Naive thymus-derived CD4-positive, alpha-beta T cell (primary cell): ENCODE results near the gene TSKS. TPM values are rescaled to one million over a fixed set of nuclear protein-coding genes. Genes with fewer than 3 reads are reported as not detected.
"Not testable (repeated sequence)": the region's sequence is repeated elsewhere in the genome, so short reads cannot be mapped to it uniquely, and the experiment has no call there.

Source experiments
- ATAC-seq: fragments of 150-1000 bp; cut with Tn5 transposase; 2 replicates; pipeline ENCODE4 v1.10.0; 2021; ENCODE audit warnings: mild to moderate bottlenecking, moderate library complexity
- CTCF ChIA-PET: fragments of 350-600 bp; sonication (Branson Sonifier 250); formaldehyde crosslinking; loops from one replicate; lab custom pipeline; 2021; ENCODE audit warnings: antibody characterized with exemption; lab: Charles Lee
- POLR2A ChIA-PET: fragments of 350-600 bp; sonication (Branson Sonifier 250); formaldehyde crosslinking; loops from one replicate; lab custom pipeline; 2021; ENCODE audit warnings: antibody characterized with exemption, inconsistent platforms; lab: Charles Lee
- DNase-seq, 9 donors: peaks; one replicate each; pipeline versions ENCODE4 v3.0.0 to v3.0.0-alpha.2; 2020 to 2022; ENCODE audit warnings: mixed read lengths in 1 of 9
- H3K27ac ChIP-seq: one replicate; pipeline ENCODE4 v1.7.0; 2013; ENCODE audit warnings: mild to moderate bottlenecking, low read depth, low read length, moderate library complexity
- H3K27me3 ChIP-seq, 2 donors: one replicate each; pipeline ENCODE4 v1.7.0; 2013; ENCODE audit warnings: low read length in 2 of 2, mild to moderate bottlenecking in 2 of 2, moderate library complexity in 2 of 2; ENCODE audit not compliant: control insufficient read depth in 2 of 2, insufficient read depth in 2 of 2
- H3K36me3 ChIP-seq, 3 experiments: 1 replicate in 2 of 3; 2 replicates in 1 of 3; pipeline ENCODE4 v1.7.0; 2013; ENCODE audit warnings: low read length in 3 of 3, mild to moderate bottlenecking in 3 of 3, moderate library complexity in 1 of 3; ENCODE audit not compliant: insufficient read depth in 3 of 3, control insufficient read depth in 2 of 3
- H3K4me1 ChIP-seq, 2 donors: one replicate each; pipeline ENCODE4 v1.7.0; 2013; ENCODE audit warnings: low read length in 2 of 2, mild to moderate bottlenecking in 2 of 2, moderate library complexity in 1 of 2; ENCODE audit not compliant: control insufficient read depth in 2 of 2, insufficient read depth in 2 of 2
- H3K4me3 ChIP-seq: 2 replicates; pipeline ENCODE4 v1.7.0; 2013; ENCODE audit warnings: mild to moderate bottlenecking, low read length
- H3K9me3 ChIP-seq, 3 experiments: 1 replicate in 2 of 3; 2 replicates in 1 of 3; pipeline ENCODE4 v1.7.0; 2013; ENCODE audit warnings: low read length in 3 of 3; ENCODE audit not compliant: control insufficient read depth in 2 of 3
- H3K27ac Mint-ChIP-seq, 9 donors: one replicate each; pipeline ENCODE4 v1.8.0; 2020 to 2022; ENCODE audit warnings: mixed read lengths in 9 of 9, mild to moderate bottlenecking in 8 of 9, moderate library complexity in 5 of 9, inconsistent platforms in 2 of 9
- H3K27me3 Mint-ChIP-seq, 5 donors: one replicate each; pipeline ENCODE4 v1.8.0; 2021 to 2022; ENCODE audit warnings: mixed read lengths in 5 of 5, mild to moderate bottlenecking in 1 of 5
- H3K36me3 Mint-ChIP-seq, 5 donors: one replicate each; pipeline ENCODE4 v1.8.0; 2020 to 2022; ENCODE audit warnings: mixed read lengths in 5 of 5, mild to moderate bottlenecking in 3 of 5, inconsistent platforms in 1 of 5
- H3K4me1 Mint-ChIP-seq, 7 donors: one replicate each; pipeline ENCODE4 v1.8.0; 2020 to 2022; ENCODE audit warnings: mixed read lengths in 7 of 7, mild to moderate bottlenecking in 3 of 7, inconsistent platforms in 1 of 7
- H3K4me3 Mint-ChIP-seq, 10 donors: one replicate each; pipeline ENCODE4 v1.8.0; 2020 to 2022; ENCODE audit warnings: mild to moderate bottlenecking in 10 of 10, mixed read lengths in 10 of 10, moderate library complexity in 6 of 10, inconsistent platforms in 2 of 10
- H3K9me3 Mint-ChIP-seq, 11 donors: one replicate each; pipeline ENCODE4 v1.8.0; 2020 to 2022; ENCODE audit warnings: mixed read lengths in 11 of 11, mild to moderate bottlenecking in 4 of 11, inconsistent platforms in 1 of 11, moderate library complexity in 1 of 11
- intact Hi-C, 2 donors: fragments of 100-400 bp; cut with micrococcal nuclease; formaldehyde crosslinking; loops; one replicate each; pipeline ENCODE4 v1.15.1; 2023
- polyA plus RNA-seq, 2 donors: library from polyadenylated mRNA; unstranded; fragments of 300-500 nt; fragmentation: Illumina TruSeq; gene quantifications; one replicate each; pipeline ENCODE4 v1.2.3, GENCODE V29; 2021
- total RNA-seq, 6 experiments: library from RNA in 5 of 6; stranded (reverse) in 5 of 6; gene quantifications; 1 replicate in 5 of 6; 2 replicates in 1 of 6; pipeline ENCODE4 v1.2.3 and lab custom pipeline; 2021 to 2026

The TSKS gene
- total and polyA plus RNA-seq, 7 experiments from 2014 or later: 0.51 to 3.6 (median 1.5) TPM

GRCh38 chr19:49739933-49740332 is 23.2 kb downstream of the TSKS start:
- POLR2A ChIA-PET: no interaction called here

GRCh38 chr19:49739098-49739497 is 24.0 kb downstream of the TSKS start:
- intact Hi-C loops: no loop called here

More at GRCh38 chr19:49739933-49740332, 23.2 kb downstream of the TSKS start:
- DNase-seq (no peak), ATAC-seq (no peak)
- H3K4me1 Mint-ChIP-seq: peaks cover 3 to 10% (median 5%) of the 10 kb centered on the region in 7 donors
- no peaks in the 10 kb centered on the region for H3K9me3 Mint-ChIP-seq
- Histone ChIP-seq H3K9me3 (no peaks in the 10 kb centered on the region), H3K27me3 (no peaks in the 10 kb centered on the region), H3K4me1 (no peaks in the 10 kb centered on the region), H3K4me3 (no peak overlapping the region), H3K27ac (no peak overlapping the region), H3K36me3 (no peaks in the 10 kb centered on the region)
- H3K27me3 Mint-ChIP-seq: no peaks in the 10 kb centered on the region
- CTCF ChIA-PET: interaction anchor here (0.5 kb wide), 1 partner anchor 344 kb away, joined by 4 read pairs; no protein-coding TSS in a partner anchor
- H3K36me3 Mint-ChIP-seq: peaks cover 0 to 3% (median 0%) of the 10 kb centered on the region in 5 donors
- intact Hi-C loops: no loop called here
- H3K27ac Mint-ChIP-seq: no peak overlapping the region
- H3K4me3 Mint-ChIP-seq: no peak overlapping the region

GRCh38 chr19:49738268-49738667 is 24.8 kb downstream of the TSKS start:
- Histone ChIP-seq H3K9me3 (no peaks in the 10 kb centered on the region), H3K36me3 (no peaks in the 10 kb centered on the region), H3K4me3 (no peak overlapping the region), H3K4me1 (no peaks in the 10 kb centered on the region), H3K27me3 (no peaks in the 10 kb centered on the region), H3K27ac (no peak overlapping the region)
- no peak overlapping the region for H3K4me3 Mint-ChIP-seq
- DNase-seq: no peak
- H3K4me1 Mint-ChIP-seq: peaks cover 3 to 10% (median 5%) of the 10 kb centered on the region in 7 donors
- POLR2A ChIA-PET: no interaction called here
- ATAC-seq: no peak
- H3K9me3 Mint-ChIP-seq: no peaks in the 10 kb centered on the region
- CTCF ChIA-PET: interaction anchor here (0.7 kb wide), 1 partner anchor 107 kb away, joined by 3 read pairs; no protein-coding TSS in a partner anchor
- no peak overlapping the region for H3K27ac Mint-ChIP-seq
- H3K27me3 Mint-ChIP-seq: no peaks in the 10 kb centered on the region
- peaks cover 0 to 3% (median 0%) of the 10 kb centered on the region in 5 donors for H3K36me3 Mint-ChIP-seq
- intact Hi-C loops: no loop called here

More at GRCh38 chr19:49739098-49739497, 24.0 kb downstream of the TSKS start:
- no peaks in the 10 kb centered on the region for H3K4me1 ChIP-seq
- ChIA-PET CTCF (interaction anchor here (0.7 kb wide), 1 partner anchor 106 kb away, joined by 3 read pairs; no protein-coding TSS in a partner anchor), POLR2A (no interaction called here)
- no peak overlapping the region for H3K27ac ChIP-seq
- ATAC-seq (no peak), DNase-seq (no peak)
- peaks cover 0 to 3% (median 0%) of the 10 kb centered on the region in 5 donors for H3K36me3 Mint-ChIP-seq
- peaks cover 3 to 10% (median 5%) of the 10 kb centered on the region in 7 donors for H3K4me1 Mint-ChIP-seq
- no peaks in the 10 kb centered on the region for H3K36me3 ChIP-seq
- peak overlapping the region in 1 of 9 donors; percentile 59 for H3K27ac Mint-ChIP-seq
- H3K27me3 Mint-ChIP-seq: no peaks in the 10 kb centered on the region
- no peaks in the 10 kb centered on the region for H3K9me3 Mint-ChIP-seq
- H3K27me3 ChIP-seq: no peaks in the 10 kb centered on the region
- no peak overlapping the region for H3K4me3 ChIP-seq
- H3K9me3 ChIP-seq: no peaks in the 10 kb centered on the region
- H3K4me3 Mint-ChIP-seq: no peak overlapping the region

- no peak overlapping the region for H3K27ac Mint-ChIP-seq
- H3K4me3 Mint-ChIP-seq: no peak overlapping the region
Observed at GRCh38 chr19:49730166-49730565, 32.9 kb downstream of the TSKS start.

GRCh38 chr19:49727217-49728030 is 35.7 kb downstream of the TSKS start:
- Mint-ChIP-seq H3K27ac (no peak overlapping the region), H3K36me3 (peaks cover 0 to 40% (median 22%) of the 10 kb centered on the region in 5 donors), H3K9me3 (peaks cover 0 to 1% (median 0%) of the 10 kb centered on the region in 11 donors), H3K4me3 (no peak overlapping the region), H3K27me3 (no peaks in the 10 kb centered on the region), H3K4me1 (peaks cover 0 to 4% (median 0%) of the 10 kb centered on the region in 7 donors)
- DNase-seq (no peak), ATAC-seq (no peak)
- Histone ChIP-seq H3K27ac (no peak overlapping the region), H3K36me3 (no peaks in the 10 kb centered on the region), H3K4me1 (no peaks in the 10 kb centered on the region), H3K4me3 (no peak overlapping the region), H3K27me3 (no peaks in the 10 kb centered on the region), H3K9me3 (no peaks in the 10 kb centered on the region)
- ChIA-PET CTCF (no interaction called here), POLR2A (no interaction called here)
- intact Hi-C loops: no loop called here

More at GRCh38 chr19:49730166-49730565, 32.9 kb downstream of the TSKS start:
- Histone ChIP-seq H3K27ac (no peak overlapping the region), H3K9me3 (no peaks in the 10 kb centered on the region), H3K4me1 (no peaks in the 10 kb centered on the region), H3K4me3 (no peak overlapping the region), H3K36me3 (no peaks in the 10 kb centered on the region), H3K27me3 (no peaks in the 10 kb centered on the region)
- ATAC-seq (no peak), DNase-seq (no peak)
- Mint-ChIP-seq H3K36me3 (peaks cover 0 to 24% (median 18%) of the 10 kb centered on the region in 5 donors), H3K27me3 (no peaks in the 10 kb centered on the region), H3K4me1 (peaks cover 0 to 3% (median 0%) of the 10 kb centered on the region in 7 donors), H3K9me3 (peaks cover 0 to 1% (median 0%) of the 10 kb centered on the region in 11 donors)
- ChIA-PET CTCF (interaction anchor here (0.7 to 1.0 kb wide), 2 partner anchors 13 to 14 kb away, joined by 3 read pairs; no protein-coding TSS in a partner anchor), POLR2A (no interaction called here)
- intact Hi-C loops: no loop called here

GRCh38 chr19:49719420-49719819 is 43.7 kb downstream of the TSKS start:
- Mint-ChIP-seq H3K27ac (peak overlapping the region in 6 of 9 donors; percentile 2 to 97 (median 70)), H3K4me3 (peak overlapping the region in 6 of 10 donors; percentile 6 to 95 (median 52))
- POLR2A ChIA-PET: interaction anchor here (0.6 kb wide), 1 partner anchor 352 kb away, joined by 3 read pairs; no protein-coding TSS in a partner anchor

More at GRCh38 chr19:49719420-49719819, 43.7 kb downstream of the TSKS start:
- H3K27me3 Mint-ChIP-seq, H3K4me3 ChIP-seq, DNase-seq, H3K27me3 ChIP-seq, H3K9me3 Mint-ChIP-seq, H3K9me3 ChIP-seq, H3K36me3 ChIP-seq, H3K4me1 ChIP-seq, H3K27ac ChIP-seq, ATAC-seq: not testable (repeated sequence)
- Mint-ChIP-seq H3K36me3 (peaks cover 0 to 27% (median 5%) of the 10 kb centered on the region in 5 donors), H3K4me1 (peaks cover 7 to 15% (median 11%) of the 10 kb centered on the region in 7 donors)
- intact Hi-C loops: loop anchor here in 1 of 2 donors (5.0 kb wide), 1 partner anchor 173 kb away; no protein-coding TSS in a partner anchor
- CTCF ChIA-PET: interaction anchor here (0.7 kb wide), 1 partner anchor 216 kb away, joined by 3 read pairs; no protein-coding TSS in a partner anchor
